Fibroblast of the aortic adventitia (primary cell): ENCODE data around the gene OR8B8. TPM values are rescaled to one million over a fixed set of nuclear protein-coding genes. Genes with fewer than 3 reads are reported as not detected.

ENCODE experiments used
- DNase-seq: peaks from one replicate; pipeline ENCODE4 v3.0.0-alpha.2; 2010; ENCODE audit warnings: low read depth
- H3K4me3 ChIP-seq: 2 replicates; pipeline ENCODE4 v1.5.1; 2011; ENCODE audit warnings: low read depth, mild to moderate bottlenecking, control low read depth, low read length, moderate library complexity
- CTCF ChIP-seq: IDR thresholded peaks from 2 replicates; pipeline ENCODE4 v1.5.1; 2011; ENCODE audit warnings: mild to moderate bottlenecking, low read length, control low read depth, inconsistent platforms; ENCODE audit not compliant: insufficient read depth
- total RNA-seq: library from RNA; depleted of rRNA; stranded (reverse); fragments of >200 nt; gene quantifications from 2 replicates; pipeline ENCODE4 v1.2.3, GENCODE V29; 2012; ENCODE audit warnings: low replicate concordance

The OR8B8 gene
- total RNA-seq, 1 donor, result not detected

DNA sequence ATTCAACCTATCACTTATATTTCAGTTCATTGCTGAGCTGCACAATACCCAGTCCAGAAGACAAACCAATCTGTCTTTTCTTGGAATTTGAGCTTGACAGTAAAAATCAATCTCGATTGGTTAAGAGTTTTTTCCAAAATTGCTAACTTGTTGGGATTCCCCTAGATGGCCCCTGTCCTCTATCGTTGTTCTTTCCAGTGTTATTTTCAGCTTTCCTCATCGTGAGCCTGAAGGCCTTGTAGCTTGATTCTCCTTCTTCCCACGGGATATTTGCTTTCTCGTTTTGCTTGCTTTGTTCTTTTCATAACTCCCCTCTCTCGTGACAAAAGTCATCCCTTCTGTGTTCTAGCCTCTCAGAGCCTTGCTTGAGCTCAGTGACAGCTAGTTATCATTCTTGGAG lies 3.1 kb downstream of the OR8B8 start:
- no peak overlapping the region for H3K4me3 ChIP-seq
- no peak for DNase-seq
- no peak for TF ChIP-seq CTCF

DNA sequence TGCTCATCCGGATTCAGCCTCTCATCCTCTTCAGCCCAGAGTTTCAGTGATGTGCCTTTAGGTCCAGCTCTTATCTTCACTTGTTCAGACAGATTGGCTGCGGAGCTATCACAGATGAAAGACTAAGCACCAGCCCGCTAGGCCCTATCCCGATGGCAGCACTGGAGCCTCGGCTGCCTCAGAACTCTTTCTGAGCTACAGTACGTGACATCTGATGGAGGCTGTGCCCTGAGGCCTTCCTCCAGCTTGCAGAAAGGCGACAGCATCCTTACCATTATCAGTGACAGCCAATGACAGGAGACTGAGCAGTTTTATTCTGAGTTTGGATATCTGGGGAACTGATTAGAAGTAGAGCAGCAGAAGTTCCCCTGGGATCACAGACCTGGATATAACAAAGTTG lies 4.0 kb downstream of the OR8B8 start:
- DNase-seq, result no peak
- TF ChIP-seq CTCF, result no peak
- no peak overlapping the region for H3K4me3 ChIP-seq

DNA sequence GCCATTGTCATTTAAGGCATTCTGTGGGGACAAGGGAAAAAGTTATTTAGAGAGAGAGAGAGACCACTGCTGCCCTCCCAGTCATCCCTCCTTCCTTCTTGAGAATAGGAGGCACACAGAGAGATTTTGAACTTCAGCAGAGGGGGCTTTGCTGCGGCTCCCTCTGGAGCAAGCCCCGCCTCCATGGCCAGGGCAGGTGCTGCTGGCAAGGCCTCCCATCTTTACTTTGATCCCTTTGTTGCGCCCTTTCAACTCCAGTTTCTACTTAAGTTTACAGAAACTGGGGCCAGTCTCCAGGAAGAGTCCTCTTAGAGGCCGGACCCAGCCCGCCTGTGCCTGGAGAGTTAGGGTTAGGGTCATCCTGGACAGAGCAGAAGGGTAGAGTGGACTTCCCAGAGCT lies 4.4 kb downstream of the OR8B8 start:
- DNase-seq, result no peak
- no peak for TF ChIP-seq CTCF
- no peak overlapping the region for H3K4me3 ChIP-seq

- H3K4me3 ChIP-seq, result no peak overlapping the region
- no peak for DNase-seq
- no peak for TF ChIP-seq CTCF
Measured at GRCh38 chr11:124440608-124441007, 4.9 kb downstream of the OR8B8 start.

DNA sequence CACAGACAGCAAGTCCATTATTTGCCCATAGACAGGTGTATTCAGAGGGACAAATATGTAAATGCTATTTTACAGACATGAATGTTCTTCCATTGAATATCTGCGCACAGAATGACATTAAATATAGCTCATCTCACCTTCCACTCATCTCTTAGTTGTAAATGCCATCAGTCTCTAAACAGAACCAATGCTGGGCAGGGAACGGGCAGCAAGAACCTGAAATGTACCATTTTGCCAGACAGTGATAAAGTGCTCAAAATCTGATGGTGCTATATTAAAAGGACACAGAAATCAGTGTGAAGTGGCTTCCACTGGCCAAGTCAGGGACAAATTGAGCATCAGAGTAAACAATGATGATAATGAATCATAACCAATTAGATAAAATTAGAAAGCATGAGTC lies 10.8 kb downstream of the OR8B8 start:
- no peak for DNase-seq
- no peak overlapping the region for H3K4me3 ChIP-seq
- TF ChIP-seq CTCF, result no peak

DNA sequence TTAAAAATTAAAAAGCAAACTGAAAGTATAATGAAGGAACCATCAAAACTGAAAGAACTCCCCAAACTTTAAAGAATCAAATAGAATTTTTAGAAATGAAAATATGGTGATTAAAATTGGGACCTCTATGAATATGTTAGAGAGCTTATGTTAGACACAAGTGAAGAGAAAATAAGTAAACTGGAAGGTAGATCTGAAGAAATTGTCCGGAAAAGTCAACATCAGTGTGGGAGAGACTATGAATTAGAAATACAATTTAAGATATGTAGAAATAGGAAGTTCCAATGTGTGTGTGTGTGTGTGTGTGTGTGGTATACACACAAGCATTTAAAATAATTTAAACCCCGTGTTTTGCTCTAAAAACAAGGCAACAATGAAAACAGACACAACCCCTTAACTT lies 15.9 kb downstream of the OR8B8 start:
- no peak for TF ChIP-seq CTCF
- no peak for DNase-seq
- H3K4me3 ChIP-seq, result no peak overlapping the region

DNA sequence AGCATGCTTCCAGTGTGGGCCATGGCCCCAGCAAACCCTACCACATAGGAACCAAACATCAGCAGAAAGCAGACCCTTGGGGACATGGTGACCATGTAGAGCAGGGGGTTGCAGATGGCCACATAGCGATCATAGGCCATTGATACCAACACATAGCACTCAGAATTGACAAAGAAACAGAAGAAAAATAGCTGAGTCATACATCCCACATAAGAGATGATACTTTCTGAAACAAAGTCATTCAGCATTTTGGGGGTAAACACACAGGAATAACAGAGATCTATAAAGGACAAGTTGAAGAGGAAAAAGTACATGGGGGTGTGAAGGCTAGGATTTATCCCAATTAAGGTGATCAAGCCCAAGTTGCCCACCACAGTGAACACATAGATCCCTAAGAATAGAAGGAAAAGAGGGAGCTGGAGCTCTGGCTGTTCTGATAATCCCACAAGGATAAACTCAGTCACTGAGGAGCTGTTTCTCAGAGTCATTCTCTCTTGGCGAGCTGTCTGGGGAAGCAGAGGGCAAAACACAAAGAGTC lies 21.0 kb downstream of the OR8B8 start, which contains the start of gene OR8B4:
Gene OR8B4, minus strand, starts transcription at position 488 of the 538 bp plus-strand sequence. Its CDS starts 0 bp downstream, at position 488.
- no peak for DNase-seq
- no peak for TF ChIP-seq CTCF

More for the DNA sequence above, 21.0 kb downstream of the OR8B8 start, which contains the start of gene OR8B4:
- H3K4me3 ChIP-seq, result no peak within 1 kb of the TSS
